Measurements from ENCODE around the gene PMM2. TPM values are rescaled to one million over a fixed set of nuclear protein-coding genes. Genes with fewer than 3 reads are reported as not detected.

Gene PMM2
- total RNA-seq, 1 experiment from 2014 or later, result 58.4 TPM

DNA sequence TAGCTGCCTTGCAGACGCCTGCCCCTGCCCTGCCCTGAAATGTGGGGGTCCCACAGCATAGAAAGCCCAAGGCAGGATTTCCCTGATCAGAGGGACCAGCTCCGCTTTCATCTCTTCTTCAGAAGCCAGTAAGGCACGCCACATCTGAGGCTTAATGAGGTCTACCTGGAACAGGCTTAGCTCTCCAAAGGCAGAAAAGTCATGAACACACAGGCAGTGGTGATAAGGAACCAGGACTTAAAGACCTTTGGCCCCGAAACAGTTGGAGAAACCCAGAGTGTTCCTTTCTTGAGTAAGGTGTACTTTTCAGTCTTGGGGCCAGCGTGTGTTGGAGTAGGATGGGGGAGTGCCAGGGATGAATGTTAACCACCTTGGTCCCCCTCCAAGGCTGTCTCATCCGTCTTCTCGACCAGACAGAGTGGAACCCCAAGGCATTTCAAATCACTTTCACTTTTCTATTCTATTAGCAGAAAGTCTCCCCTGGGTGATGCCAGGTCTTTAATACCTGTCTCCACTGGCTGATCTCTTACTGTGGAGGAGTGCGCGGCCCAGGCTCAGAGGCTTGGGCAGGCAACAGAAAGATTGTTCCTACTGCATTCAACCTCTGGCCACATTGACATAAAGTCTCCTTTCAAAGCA lies 44.1 kb upstream of the PMM2 start:
- Histone ChIP-seq H3K27me3 (ENCODE audit: control insufficient read depth, insufficient read depth, low read length) (no peaks in the 10 kb centered on the region), H3K27ac (ENCODE audit: low read length) (no peak overlapping the region), H3K4me1 (ENCODE audit: control insufficient read depth, insufficient read depth, low read length) (no peaks in the 10 kb centered on the region; the same call in 1 of the 2 replicates), H3K4me3 (ENCODE audit: low read depth in 2 of 2, low read length in 2 of 2) (no peak overlapping the region), H3K9me3 (ENCODE audit: control insufficient read depth, insufficient read depth, low read depth, low read length) (no peaks in the 10 kb centered on the region), H3K36me3 (ENCODE audit: control insufficient read depth, insufficient read depth, low read length) (no peaks in the 10 kb centered on the region)
- BruUV-seq (replicated peaks), result no TSS peak
- in situ Hi-C loops (cut with HindIII; ENCODE audit: low pct_unique_long_range_greater_than_20kb, low sequenced_read_pairs) (no loop called here), intact Hi-C loops (cut with micrococcal nuclease; ENCODE audit: unreplicated experiment) (no loop called here)
- DNase-seq (ENCODE audit: low read depth, low spot score) (no peak), ATAC-seq (no peak)
- POLR2A ChIA-PET, result no interaction called here
- CTCF ChIA-PET, result no interaction called here
- TF ChIP-seq POLR2AphosphoS5 (IDR thresholded peaks at IDR 0.05; ENCODE audit: low read depth, low read length) (no peak), SIN3A (IDR thresholded peaks at IDR 0.05; ENCODE audit: borderline replicate concordance, insufficient read depth, low read depth, low read length) (no peak), TCF7L2 (IDR thresholded peaks at IDR 0.05; ENCODE audit: low read depth, low read length) (no peak)
- TF ChIP-seq, protein P1, sequence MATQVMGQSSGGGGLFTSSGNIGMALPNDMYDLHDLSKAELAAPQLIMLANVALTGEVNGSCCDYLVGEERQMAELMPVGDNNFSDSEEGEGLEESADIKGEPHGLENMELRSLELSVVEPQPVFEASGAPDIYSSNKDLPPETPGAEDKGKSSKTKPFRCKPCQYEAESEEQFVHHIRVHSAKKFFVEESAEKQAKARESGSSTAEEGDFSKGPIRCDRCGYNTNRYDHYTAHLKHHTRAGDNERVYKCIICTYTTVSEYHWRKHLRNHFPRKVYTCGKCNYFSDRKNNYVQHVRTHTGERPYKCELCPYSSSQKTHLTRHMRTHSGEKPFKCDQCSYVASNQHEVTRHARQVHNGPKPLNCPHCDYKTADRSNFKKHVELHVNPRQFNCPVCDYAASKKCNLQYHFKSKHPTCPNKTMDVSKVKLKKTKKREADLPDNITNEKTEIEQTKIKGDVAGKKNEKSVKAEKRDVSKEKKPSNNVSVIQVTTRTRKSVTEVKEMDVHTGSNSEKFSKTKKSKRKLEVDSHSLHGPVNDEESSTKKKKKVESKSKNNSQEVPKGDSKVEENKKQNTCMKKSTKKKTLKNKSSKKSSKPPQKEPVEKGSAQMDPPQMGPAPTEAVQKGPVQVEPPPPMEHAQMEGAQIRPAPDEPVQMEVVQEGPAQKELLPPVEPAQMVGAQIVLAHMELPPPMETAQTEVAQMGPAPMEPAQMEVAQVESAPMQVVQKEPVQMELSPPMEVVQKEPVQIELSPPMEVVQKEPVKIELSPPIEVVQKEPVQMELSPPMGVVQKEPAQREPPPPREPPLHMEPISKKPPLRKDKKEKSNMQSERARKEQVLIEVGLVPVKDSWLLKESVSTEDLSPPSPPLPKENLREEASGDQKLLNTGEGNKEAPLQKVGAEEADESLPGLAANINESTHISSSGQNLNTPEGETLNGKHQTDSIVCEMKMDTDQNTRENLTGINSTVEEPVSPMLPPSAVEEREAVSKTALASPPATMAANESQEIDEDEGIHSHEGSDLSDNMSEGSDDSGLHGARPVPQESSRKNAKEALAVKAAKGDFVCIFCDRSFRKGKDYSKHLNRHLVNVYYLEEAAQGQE (IDR thresholded peaks at IDR 0.05; ENCODE audit: insufficient read depth in 1 of 2, low read depth in 2 of 2, low read length in 1 of 2), result no peak
- TF ChIP-seq, protein P2, sequence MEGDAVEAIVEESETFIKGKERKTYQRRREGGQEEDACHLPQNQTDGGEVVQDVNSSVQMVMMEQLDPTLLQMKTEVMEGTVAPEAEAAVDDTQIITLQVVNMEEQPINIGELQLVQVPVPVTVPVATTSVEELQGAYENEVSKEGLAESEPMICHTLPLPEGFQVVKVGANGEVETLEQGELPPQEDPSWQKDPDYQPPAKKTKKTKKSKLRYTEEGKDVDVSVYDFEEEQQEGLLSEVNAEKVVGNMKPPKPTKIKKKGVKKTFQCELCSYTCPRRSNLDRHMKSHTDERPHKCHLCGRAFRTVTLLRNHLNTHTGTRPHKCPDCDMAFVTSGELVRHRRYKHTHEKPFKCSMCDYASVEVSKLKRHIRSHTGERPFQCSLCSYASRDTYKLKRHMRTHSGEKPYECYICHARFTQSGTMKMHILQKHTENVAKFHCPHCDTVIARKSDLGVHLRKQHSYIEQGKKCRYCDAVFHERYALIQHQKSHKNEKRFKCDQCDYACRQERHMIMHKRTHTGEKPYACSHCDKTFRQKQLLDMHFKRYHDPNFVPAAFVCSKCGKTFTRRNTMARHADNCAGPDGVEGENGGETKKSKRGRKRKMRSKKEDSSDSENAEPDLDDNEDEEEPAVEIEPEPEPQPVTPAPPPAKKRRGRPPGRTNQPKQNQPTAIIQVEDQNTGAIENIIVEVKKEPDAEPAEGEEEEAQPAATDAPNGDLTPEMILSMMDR (IDR thresholded peaks at IDR 0.05), result no peak

- H3K4me3 ChIP-seq (ENCODE audit: low read depth in 2 of 2, low read length in 2 of 2), result no peak overlapping the region
- intact Hi-C loops (cut with micrococcal nuclease; ENCODE audit: unreplicated experiment) (no loop called here), in situ Hi-C loops (cut with HindIII; ENCODE audit: low pct_unique_long_range_greater_than_20kb, low sequenced_read_pairs) (no loop called here)
- no peak overlapping the region for H3K27ac ChIP-seq (ENCODE audit: low read length)
- TF ChIP-seq, protein P2 (IDR thresholded peaks at IDR 0.05), result no peak
- no peak for TF ChIP-seq TCF7L2 (IDR thresholded peaks at IDR 0.05; ENCODE audit: low read depth, low read length)
- no peak for TF ChIP-seq POLR2AphosphoS5 (IDR thresholded peaks at IDR 0.05; ENCODE audit: low read depth, low read length)
- no peak for TF ChIP-seq SIN3A (IDR thresholded peaks at IDR 0.05; ENCODE audit: borderline replicate concordance, insufficient read depth, low read depth, low read length)
- TF ChIP-seq, protein P1 (IDR thresholded peaks at IDR 0.05; ENCODE audit: insufficient read depth in 1 of 2, low read depth in 2 of 2, low read length in 1 of 2), result no peak
- no peak for DNase-seq (ENCODE audit: low read depth, low spot score)
- no TSS peak for BruUV-seq (replicated peaks)
- CTCF ChIA-PET, result no interaction called here
- no peaks in the 10 kb centered on the region; the same call in 1 of the 2 replicates for H3K4me1 ChIP-seq (ENCODE audit: control insufficient read depth, insufficient read depth, low read length)
- H3K36me3 ChIP-seq (ENCODE audit: control insufficient read depth, insufficient read depth, low read length), result no peaks in the 10 kb centered on the region
- no peaks in the 10 kb centered on the region for H3K27me3 ChIP-seq (ENCODE audit: control insufficient read depth, insufficient read depth, low read length)
- POLR2A ChIA-PET, result no interaction called here
- ATAC-seq, result no peak
- H3K9me3 ChIP-seq (ENCODE audit: control insufficient read depth, insufficient read depth, low read depth, low read length), result no peaks in the 10 kb centered on the region
Measured at GRCh38 chr16:8756755-8757154, 40.9 kb upstream of the PMM2 start.
